Stimulated activated memory B cell treated with anti-CD40 and anti-IgM and Interleukin-4, amounts not matched to agents 10 μg/mL and 1 μg/mL and 100 μg/mL, for 72 hours (primary cell): ENCODE data around the gene QDPR.

Experiments
- ATAC-seq: fragments of 150-1000 bp; cut with Tn5 transposase; 2 replicates; pipeline ENCODE4 v1.10.0; 2021
- H3K27ac Mint-ChIP-seq: one replicate; pipeline ENCODE4 v1.8.0; 2022; ENCODE audit warnings: mild to moderate bottlenecking, mixed read lengths
- H3K27me3 Mint-ChIP-seq: one replicate; pipeline ENCODE4 v1.8.0; 2022; ENCODE audit warnings: mixed read lengths
- H3K36me3 Mint-ChIP-seq: one replicate; pipeline ENCODE4 v1.8.0; 2022; ENCODE audit warnings: mixed read lengths
- H3K4me1 Mint-ChIP-seq: one replicate; pipeline ENCODE4 v1.8.0; 2022; ENCODE audit warnings: mixed read lengths
- H3K4me3 Mint-ChIP-seq: one replicate; pipeline ENCODE4 v1.8.0; 2022; ENCODE audit warnings: mild to moderate bottlenecking, moderate library complexity, mixed read lengths
- H3K9me3 Mint-ChIP-seq: one replicate; pipeline ENCODE4 v1.8.0; 2022; ENCODE audit warnings: mixed read lengths

QDPR gene

GRCh38 chr4:17511509-17511949 is 361 bp downstream of the QDPR start:
- H3K4me1 Mint-ChIP-seq: peaks cover 36% of the 10 kb centered on the region
- H3K27ac Mint-ChIP-seq: peak overlapping the region; percentile 82
- peak overlapping the region; percentile 95 for H3K4me3 Mint-ChIP-seq

DNA sequence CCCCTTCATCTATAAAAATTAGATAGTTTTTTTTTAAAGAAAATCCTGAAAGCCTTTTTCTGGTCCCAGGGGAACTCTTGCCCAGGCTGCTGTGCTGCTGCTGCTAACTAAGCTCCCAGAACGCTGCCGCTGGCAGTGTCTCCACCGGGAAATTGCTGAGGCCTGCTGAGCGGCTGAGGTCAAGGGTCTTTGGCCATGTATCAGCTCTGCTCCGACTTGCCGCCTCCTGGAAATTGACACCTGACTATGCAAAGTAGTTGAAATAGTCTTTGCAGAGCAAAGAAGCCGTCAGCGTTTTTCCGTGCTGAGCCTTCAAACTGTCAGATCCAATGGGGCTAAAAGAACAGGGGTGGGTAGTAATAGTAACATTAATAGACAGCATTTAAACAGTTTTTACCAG is 839 bp downstream of the QDPR start:
- no peak for ATAC-seq
- Mint-ChIP-seq H3K27me3 (no peaks in the 10 kb centered on the region), H3K4me3 (peak overlapping the region; percentile 95), H3K36me3 (peaks cover 21% of the 10 kb centered on the region), H3K9me3 (no peaks in the 10 kb centered on the region), H3K4me1 (peaks cover 36% of the 10 kb centered on the region), H3K27ac (peak overlapping the region; percentile 82)

More at GRCh38 chr4:17511509-17511949, 361 bp downstream of the QDPR start:
- ATAC-seq: peak; percentile 79
- H3K9me3 Mint-ChIP-seq: no peaks in the 10 kb centered on the region
- H3K27me3 Mint-ChIP-seq: no peaks in the 10 kb centered on the region
- peaks cover 21% of the 10 kb centered on the region for H3K36me3 Mint-ChIP-seq

DNA sequence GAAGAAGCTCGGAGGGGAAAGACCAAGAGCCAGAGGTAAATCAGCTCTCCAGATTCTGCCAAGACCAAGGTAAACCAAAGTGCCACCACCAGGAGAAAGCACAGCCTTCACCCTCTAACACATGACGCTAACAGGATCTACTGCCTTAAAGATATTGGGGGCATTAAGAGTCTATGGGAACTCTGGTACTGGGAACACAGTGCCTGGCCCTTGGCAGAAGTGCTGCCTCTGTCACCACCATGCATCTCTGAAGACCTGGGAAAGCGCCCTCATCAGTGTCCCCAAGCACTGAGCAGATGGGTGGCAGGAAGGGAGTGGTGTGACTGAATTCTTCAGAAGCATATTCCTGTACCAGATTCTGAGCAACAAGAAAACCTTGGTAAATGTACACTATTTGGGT is 1.3 kb downstream of the QDPR start:
- Mint-ChIP-seq H3K4me1 (peaks cover 36% of the 10 kb centered on the region), H3K27ac (peak overlapping the region; percentile 82), H3K27me3 (no peaks in the 10 kb centered on the region), H3K9me3 (no peaks in the 10 kb centered on the region), H3K4me3 (peak overlapping the region; percentile 95), H3K36me3 (peaks cover 21% of the 10 kb centered on the region)
- no peak for ATAC-seq

DNA sequence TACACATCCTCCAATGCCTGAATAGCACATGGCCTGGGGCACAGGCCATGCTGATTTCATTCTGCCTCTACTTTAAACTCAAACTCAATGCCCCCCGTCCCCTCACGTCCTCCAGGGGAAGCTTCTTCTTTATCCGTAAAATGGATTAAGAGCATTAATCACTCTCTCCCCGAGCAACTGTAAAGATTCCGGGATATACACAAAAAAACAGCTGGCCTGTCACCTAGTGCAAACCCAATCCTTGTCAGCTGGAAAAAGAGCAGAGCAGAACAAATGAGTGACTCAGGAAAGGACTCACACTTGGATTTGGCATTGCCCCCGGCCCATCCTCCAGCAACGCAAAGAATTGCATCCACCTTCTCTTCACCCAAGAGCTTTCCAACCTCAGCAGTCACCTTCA is 7.8 kb downstream of the QDPR start:
- ATAC-seq: no peak
- H3K27me3 Mint-ChIP-seq: no peaks in the 10 kb centered on the region
- no peak overlapping the region for H3K4me3 Mint-ChIP-seq
- no peaks in the 10 kb centered on the region for H3K4me1 Mint-ChIP-seq
- peaks cover 56% of the 10 kb centered on the region for H3K36me3 Mint-ChIP-seq
- no peaks in the 10 kb centered on the region for H3K9me3 Mint-ChIP-seq
- no peak overlapping the region for H3K27ac Mint-ChIP-seq

DNA sequence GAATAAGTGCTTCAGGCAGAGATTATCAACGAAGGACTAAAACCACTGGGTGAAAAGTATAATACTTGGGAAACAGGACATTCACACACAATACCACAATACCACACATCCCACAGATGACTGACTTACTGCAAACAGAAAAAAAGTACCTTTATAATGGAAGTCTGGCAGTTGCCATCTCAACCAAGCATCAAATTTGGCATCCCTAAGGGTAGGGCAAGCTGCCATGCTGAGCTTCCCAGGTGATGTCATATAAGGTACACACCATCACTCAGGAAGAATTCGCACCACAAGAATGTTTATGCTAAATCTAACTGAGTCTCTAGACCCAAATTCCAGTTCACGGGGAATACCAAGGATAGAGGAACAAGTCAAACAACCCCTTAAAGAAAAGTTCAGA is 9.1 kb downstream of the QDPR start:
- peaks cover 58% of the 10 kb centered on the region for H3K36me3 Mint-ChIP-seq
- H3K4me3 Mint-ChIP-seq: no peak overlapping the region
- no peaks in the 10 kb centered on the region for H3K27me3 Mint-ChIP-seq
- no peak for ATAC-seq
- H3K27ac Mint-ChIP-seq: no peak overlapping the region
- H3K9me3 Mint-ChIP-seq: no peaks in the 10 kb centered on the region
- H3K4me1 Mint-ChIP-seq: no peaks in the 10 kb centered on the region

GRCh38 chr4:17500574-17500973 is 11.3 kb downstream of the QDPR start:
- no peak overlapping the region for H3K4me3 Mint-ChIP-seq

DNA sequence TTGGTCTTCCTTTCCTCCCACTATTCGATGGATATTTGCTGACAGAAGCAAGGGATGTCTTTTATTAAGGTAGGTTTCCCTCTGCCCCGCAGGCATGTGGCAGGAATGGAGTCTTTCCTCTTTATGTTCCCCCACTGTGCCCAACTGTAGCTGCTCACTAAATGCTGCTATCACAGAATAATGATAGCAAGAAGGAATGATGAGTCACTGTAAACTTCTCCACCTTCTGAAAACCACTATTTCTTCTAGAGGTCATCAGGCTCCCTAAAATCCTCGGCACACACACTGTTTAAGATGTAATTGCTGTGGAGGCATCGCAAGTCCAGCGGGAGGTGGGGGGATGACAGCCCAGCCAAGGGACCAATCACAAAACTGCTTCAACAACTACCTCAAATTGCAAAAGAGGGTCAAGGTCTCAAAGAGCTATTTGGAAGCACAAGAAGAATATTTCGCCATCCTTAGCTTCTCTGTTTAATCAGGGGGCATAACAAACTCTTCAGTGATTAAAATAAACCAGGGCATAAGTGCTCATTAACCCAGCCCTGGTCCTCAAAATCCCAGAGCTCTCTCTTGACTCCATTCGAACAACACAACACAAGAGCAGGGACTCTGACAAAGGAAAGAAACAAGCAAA is 13.9 kb downstream of the QDPR start:
- no peak overlapping the region for H3K4me3 Mint-ChIP-seq

More at GRCh38 chr4:17500574-17500973, 11.3 kb downstream of the QDPR start:
- Mint-ChIP-seq H3K4me1 (no peaks in the 10 kb centered on the region), H3K9me3 (no peaks in the 10 kb centered on the region), H3K36me3 (peaks cover 64% of the 10 kb centered on the region), H3K27ac (no peak overlapping the region), H3K27me3 (no peaks in the 10 kb centered on the region)
- no peak for ATAC-seq

DNA sequence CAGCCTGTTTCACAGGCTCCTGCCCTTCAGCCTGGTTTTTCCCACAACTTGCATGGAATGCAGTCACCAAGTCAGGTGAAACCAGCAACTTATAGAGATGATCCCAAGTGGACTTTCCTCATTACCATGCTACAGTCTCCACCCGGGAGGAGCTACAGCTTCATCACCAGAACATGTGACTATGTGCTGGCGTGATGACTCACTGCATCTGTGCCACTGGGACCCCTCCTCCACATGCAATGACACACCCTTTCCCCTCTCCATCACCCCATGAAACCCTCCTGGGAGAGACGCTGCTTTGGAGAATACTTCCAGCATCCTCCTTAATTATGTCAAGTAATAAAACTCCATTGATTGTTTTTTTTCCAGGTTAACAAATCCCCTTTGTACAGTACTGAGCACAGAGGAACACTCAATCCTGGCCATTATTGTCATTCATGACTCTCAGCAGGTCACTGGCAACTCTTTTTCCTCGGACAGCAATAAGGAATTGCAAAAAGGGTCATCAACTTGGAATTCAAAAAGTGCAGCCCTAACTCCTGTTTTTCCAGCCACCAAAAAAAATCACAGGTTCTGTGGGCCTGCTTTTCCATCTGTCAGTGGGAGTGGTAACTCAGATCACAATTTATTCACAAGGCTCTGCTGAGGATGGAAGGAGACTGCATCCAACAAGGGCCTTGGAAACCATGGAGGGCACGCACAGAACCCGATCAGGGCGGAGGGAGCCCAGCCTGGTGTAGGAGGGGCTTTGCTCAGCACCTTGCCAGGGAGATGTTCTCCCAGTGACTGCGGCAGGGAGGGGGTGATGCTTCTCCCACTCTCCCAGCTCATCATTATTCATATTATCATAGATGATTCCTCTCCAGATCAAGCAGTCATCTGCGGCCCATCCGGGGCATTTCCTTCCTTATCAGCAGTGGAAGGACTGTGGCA is 17.4 kb downstream of the QDPR start:
- no peak overlapping the region for H3K27ac Mint-ChIP-seq
- no peak overlapping the region for H3K4me3 Mint-ChIP-seq
- peaks cover 17% of the 10 kb centered on the region for H3K4me1 Mint-ChIP-seq
- no peaks in the 10 kb centered on the region for H3K9me3 Mint-ChIP-seq
- no peaks in the 10 kb centered on the region for H3K27me3 Mint-ChIP-seq
- ATAC-seq: no peak
- peaks cover 66% of the 10 kb centered on the region for H3K36me3 Mint-ChIP-seq

More for the DNA sequence above, 13.9 kb downstream of the QDPR start:
- no peak for ATAC-seq
- Mint-ChIP-seq H3K9me3 (no peaks in the 10 kb centered on the region), H3K27ac (no peak overlapping the region), H3K27me3 (no peaks in the 10 kb centered on the region), H3K36me3 (peaks cover 58% of the 10 kb centered on the region), H3K4me1 (peaks cover 7% of the 10 kb centered on the region)

GRCh38 chr4:17493619-17494018 is 18.3 kb downstream of the QDPR start:
- no peaks in the 10 kb centered on the region for H3K9me3 Mint-ChIP-seq
- no peaks in the 10 kb centered on the region for H3K27me3 Mint-ChIP-seq
- H3K4me1 Mint-ChIP-seq: peaks cover 17% of the 10 kb centered on the region
- peaks cover 66% of the 10 kb centered on the region for H3K36me3 Mint-ChIP-seq
- no peak overlapping the region for H3K27ac Mint-ChIP-seq
- H3K4me3 Mint-ChIP-seq: no peak overlapping the region
- ATAC-seq: no peak

DNA sequence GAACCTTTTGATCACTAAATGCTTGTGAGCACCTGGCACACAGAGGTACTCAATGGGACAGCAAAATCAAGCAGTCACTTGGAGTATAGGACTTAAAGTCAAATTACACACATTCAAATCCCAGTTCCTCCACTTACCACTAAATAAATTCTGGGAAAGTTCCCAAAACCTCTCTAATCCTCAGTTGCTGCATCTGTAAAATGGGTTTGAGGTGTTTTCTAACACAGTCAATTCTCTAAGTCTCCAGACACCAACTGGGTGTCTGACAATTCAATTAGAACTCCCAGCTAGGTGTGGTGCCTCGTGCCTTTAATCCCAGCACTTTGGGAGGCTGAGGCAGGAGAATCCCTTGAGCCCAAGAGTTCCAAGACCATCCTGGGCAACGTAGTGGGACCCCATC is 19.0 kb downstream of the QDPR start:
- peaks cover 66% of the 10 kb centered on the region for H3K36me3 Mint-ChIP-seq
- no peak overlapping the region for H3K27ac Mint-ChIP-seq
- H3K9me3 Mint-ChIP-seq: no peaks in the 10 kb centered on the region
- no peak for ATAC-seq
- H3K4me1 Mint-ChIP-seq: peaks cover 17% of the 10 kb centered on the region
- no peak overlapping the region for H3K4me3 Mint-ChIP-seq
- no peaks in the 10 kb centered on the region for H3K27me3 Mint-ChIP-seq

DNA sequence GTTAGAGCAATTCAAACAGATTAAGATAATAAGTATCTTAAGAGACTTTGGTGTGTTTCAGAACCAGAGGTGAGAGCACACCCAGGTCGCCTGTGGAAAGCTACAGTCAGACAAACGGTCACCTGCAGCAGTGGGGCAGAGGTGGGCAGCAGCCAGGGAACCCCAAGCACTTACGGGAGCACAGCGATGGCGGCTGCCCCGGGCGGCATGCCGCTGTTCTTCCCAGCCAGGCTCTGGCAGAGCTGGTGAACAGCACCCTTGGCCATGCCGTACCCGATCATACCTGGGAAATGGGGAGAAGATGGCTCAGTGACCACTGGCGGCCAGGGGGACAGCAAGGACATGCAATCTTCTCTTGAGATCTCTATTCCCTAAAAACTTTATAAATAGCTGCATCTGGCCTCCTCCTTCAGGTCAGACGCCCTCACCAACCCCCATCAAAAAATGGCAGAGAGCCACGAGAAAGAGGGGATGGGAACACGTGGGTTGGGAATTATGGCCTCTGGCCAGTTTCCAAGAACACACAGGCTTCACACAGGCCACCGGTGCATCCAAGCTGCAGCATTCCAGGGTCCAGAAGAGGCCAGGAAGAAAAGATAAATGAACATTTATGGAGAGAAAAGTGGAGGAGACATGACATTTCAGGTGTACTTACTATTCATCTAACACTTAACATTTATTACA is 19.7 kb downstream of the QDPR start:
- Mint-ChIP-seq H3K36me3 (peaks cover 61% of the 10 kb centered on the region), H3K27me3 (no peaks in the 10 kb centered on the region), H3K4me3 (no peak overlapping the region), H3K4me1 (peaks cover 17% of the 10 kb centered on the region), H3K9me3 (no peaks in the 10 kb centered on the region), H3K27ac (no peak overlapping the region)
- ATAC-seq: no peak

DNA sequence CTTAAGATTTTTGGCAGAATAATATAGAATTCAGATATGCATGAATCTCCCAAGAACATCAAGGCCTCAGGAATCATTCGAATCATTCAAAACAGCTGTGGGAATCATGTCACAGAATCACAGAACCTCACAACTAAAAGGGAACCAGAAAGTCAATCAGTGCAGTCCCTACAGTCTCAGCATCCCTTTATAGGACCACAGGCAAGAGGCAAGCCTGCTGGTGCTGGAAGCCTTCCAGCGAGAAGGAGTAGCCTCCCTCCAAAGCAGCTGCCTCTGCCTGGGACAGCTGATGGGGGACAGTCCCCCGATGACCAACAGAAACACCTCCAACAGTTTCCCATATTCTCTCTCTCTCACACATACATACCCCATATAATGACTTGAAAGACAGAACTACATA is 20.7 kb downstream of the QDPR start:
- H3K27me3 Mint-ChIP-seq: no peaks in the 10 kb centered on the region
- H3K4me1 Mint-ChIP-seq: peaks cover 17% of the 10 kb centered on the region
- no peak overlapping the region for H3K4me3 Mint-ChIP-seq
- no peak for ATAC-seq
- peaks cover 68% of the 10 kb centered on the region for H3K36me3 Mint-ChIP-seq
- no peaks in the 10 kb centered on the region for H3K9me3 Mint-ChIP-seq
- H3K27ac Mint-ChIP-seq: no peak overlapping the region

DNA sequence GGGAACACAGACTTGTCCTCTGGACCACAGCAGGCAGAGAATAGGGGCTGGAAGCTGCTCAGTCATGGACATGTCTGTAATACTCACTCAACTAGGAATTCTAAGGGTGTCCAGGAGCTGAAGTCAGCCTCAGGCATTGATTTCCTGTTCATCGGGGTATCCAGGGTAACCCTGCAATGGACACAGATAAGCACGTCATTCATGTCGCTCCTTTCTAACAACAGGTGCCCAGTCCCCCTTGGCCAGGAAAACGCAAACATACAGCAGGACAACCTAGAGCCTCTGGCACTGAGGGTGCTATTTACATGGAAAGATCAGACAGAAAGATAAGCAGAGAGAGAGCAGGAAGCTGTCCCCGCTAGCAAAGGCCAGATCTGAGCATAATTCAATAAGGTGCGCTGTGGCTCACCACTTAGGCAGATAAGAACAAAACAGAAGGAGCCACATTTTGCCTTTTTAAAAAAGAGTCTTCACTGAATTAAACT is 21.3 kb downstream of the QDPR start:
- Mint-ChIP-seq H3K9me3 (no peaks in the 10 kb centered on the region), H3K4me1 (peaks cover 17% of the 10 kb centered on the region), H3K27ac (no peak overlapping the region), H3K27me3 (no peaks in the 10 kb centered on the region), H3K4me3 (no peak overlapping the region), H3K36me3 (peaks cover 70% of the 10 kb centered on the region)
- no peak for ATAC-seq

GRCh38 chr4:17489721-17490120 is 22.2 kb downstream of the QDPR start:
- Mint-ChIP-seq H3K27me3 (no peaks in the 10 kb centered on the region), H3K4me1 (peaks cover 17% of the 10 kb centered on the region), H3K27ac (no peak overlapping the region), H3K4me3 (no peak overlapping the region), H3K9me3 (no peaks in the 10 kb centered on the region), H3K36me3 (peaks cover 71% of the 10 kb centered on the region)
- peak; percentile 45 for ATAC-seq

DNA sequence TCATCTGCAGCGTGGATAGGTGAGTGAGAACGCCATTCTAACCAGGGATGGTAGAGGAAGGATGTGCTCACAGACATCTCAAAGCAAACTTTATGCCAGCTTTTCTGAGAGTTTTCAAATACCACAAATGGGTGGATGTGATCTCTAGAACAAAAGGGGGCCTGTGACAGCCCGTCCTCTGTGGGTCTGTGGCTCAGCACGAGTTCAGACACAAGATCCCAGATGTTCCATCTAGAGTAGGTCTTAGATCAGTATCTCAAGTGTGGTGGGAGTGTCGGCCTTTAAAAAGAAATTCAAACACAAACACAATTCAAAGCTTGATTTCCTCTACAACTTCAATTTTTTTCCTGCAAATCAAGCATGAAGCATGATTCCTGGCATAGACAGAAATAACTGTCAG is 22.8 kb downstream of the QDPR start:
- Mint-ChIP-seq H3K27ac (no peak overlapping the region), H3K27me3 (no peaks in the 10 kb centered on the region)

More for the DNA sequence above, 22.8 kb downstream of the QDPR start:
- Mint-ChIP-seq H3K9me3 (no peaks in the 10 kb centered on the region), H3K4me3 (no peak overlapping the region), H3K36me3 (peaks cover 67% of the 10 kb centered on the region), H3K4me1 (peaks cover 11% of the 10 kb centered on the region)
- no peak for ATAC-seq
